SH-SY5Y (cell line): Measurements from ENCODE around the gene POLR1A.

ENCODE experiments used
- GATA2 ChIP-seq: IDR thresholded peaks from 2 replicates; pipeline ENCODE4 v1.6.1; 2011; ENCODE audit warnings: mild to moderate bottlenecking, low read depth, low read length
- GATA3 ChIP-seq: IDR thresholded peaks from 2 replicates; pipeline ENCODE4 v1.6.1; 2011; ENCODE audit warnings: low read depth, mild to moderate bottlenecking, low read length, moderate library complexity

POLR1A gene

GRCh38 chr2:86056590-86057331 lies 48.9 kb downstream of the POLR1A start:
- TF ChIP-seq GATA3 (no peak), GATA2 (no peak)

GRCh38 chr2:86055314-86055713 lies 50.4 kb downstream of the POLR1A start:
- TF ChIP-seq GATA2 (no peak), GATA3 (no peak)

- TF ChIP-seq GATA3 (no peak), GATA2 (no peak)
These were observed 51.1 kb downstream of the POLR1A start for GRCh38 chr2:86054535-86055082.

GRCh38 chr2:86053166-86053565 lies 52.5 kb downstream of the POLR1A start:
- no peak for TF ChIP-seq GATA3
- no peak for TF ChIP-seq GATA2

- no peak for TF ChIP-seq GATA2
- TF ChIP-seq GATA3: no peak
These were observed 53.0 kb downstream of the POLR1A start for GRCh38 chr2:86052676-86053075.

- TF ChIP-seq GATA2 (no peak), GATA3 (no peak)
These were observed 53.4 kb downstream of the POLR1A start for GRCh38 chr2:86052265-86052664.

- TF ChIP-seq GATA2 (no peak), GATA3 (no peak)
These were observed 55.4 kb downstream of the POLR1A start for GRCh38 chr2:86050301-86050700.

GRCh38 chr2:86049529-86049928 lies 56.2 kb downstream of the POLR1A start:
- no peak for TF ChIP-seq GATA3
- TF ChIP-seq GATA2: no peak

- TF ChIP-seq GATA2: no peak
- no peak for TF ChIP-seq GATA3
These were observed 56.8 kb downstream of the POLR1A start for GRCh38 chr2:86048888-86049287.

- TF ChIP-seq GATA2: no peak
- no peak for TF ChIP-seq GATA3
These were observed 57.3 kb downstream of the POLR1A start for GRCh38 chr2:86048383-86048701.

- TF ChIP-seq GATA3 (no peak), GATA2 (no peak)
These were observed 57.9 kb downstream of the POLR1A start for GRCh38 chr2:86047575-86048382.

GRCh38 chr2:86045541-86045940 lies 60.1 kb downstream of the POLR1A start:
- TF ChIP-seq GATA2 (no peak), GATA3 (no peak)

GRCh38 chr2:86044614-86045013 lies 61.1 kb downstream of the POLR1A start:
- no peak for TF ChIP-seq GATA2
- no peak for TF ChIP-seq GATA3

- TF ChIP-seq GATA2: no peak
These were observed 61.6 kb downstream of the POLR1A start for GRCh38 chr2:86044045-86044444.
